CD4-positive, CD25-positive, alpha-beta regulatory T cell (primary cell): ENCODE data around the gene PCDHGC5. TPM values are rescaled to one million over a fixed set of nuclear protein-coding genes. Genes with fewer than 3 reads are reported as not detected.
A peak's percentile ranks its signal among the peaks of the same experiment; 100 is the strongest.

Experiments used
- ATAC-seq, 2 donors: fragments of 150-1000 bp; cut with Tn5 transposase; one replicate each; pipeline ENCODE4 v1.10.0; 2021; ENCODE audit warnings: low read depth in 2 of 2, moderate number of reproducible peaks in 2 of 2, moderate library complexity in 1 of 2
- DNase-seq, 3 donors: peaks; one replicate each; pipeline versions ENCODE4 v3.0.0 to v3.0.0-alpha.2; 2012 to 2022; ENCODE audit warnings: mixed read lengths in 1 of 3
- H3K27ac ChIP-seq: one replicate; pipeline ENCODE4 v1.7.0; 2013; ENCODE audit warnings: mild to moderate bottlenecking, low read length; ENCODE audit not compliant: insufficient read depth, poor library complexity, severe bottlenecking
- H3K27me3 ChIP-seq: one replicate; pipeline ENCODE4 v1.7.0; 2013; ENCODE audit warnings: low read length; ENCODE audit not compliant: control insufficient read depth, insufficient read depth
- H3K36me3 ChIP-seq: one replicate; pipeline ENCODE4 v1.7.0; 2013; ENCODE audit warnings: mild to moderate bottlenecking, low read length, moderate library complexity; ENCODE audit not compliant: control insufficient read depth, insufficient read depth
- H3K4me1 ChIP-seq: 2 replicates; pipeline ENCODE4 v1.7.0; 2013; ENCODE audit warnings: mild to moderate bottlenecking, low read length; ENCODE audit not compliant: insufficient read depth, control insufficient read depth, poor library complexity, severe bottlenecking
- H3K4me3 ChIP-seq: one replicate; pipeline ENCODE4 v1.7.0; 2013; ENCODE audit warnings: low read depth, mild to moderate bottlenecking, low read length, moderate library complexity
- H3K9me3 ChIP-seq, 2 experiments: 1 replicate in 1 of 2; 2 replicates in 1 of 2; pipeline ENCODE4 v1.7.0; 2013; ENCODE audit warnings: low read length in 2 of 2, mild to moderate bottlenecking in 1 of 2, moderate library complexity in 1 of 2; ENCODE audit not compliant: control insufficient read depth in 2 of 2
- H3K27ac Mint-ChIP-seq, 3 donors: one replicate each; pipeline ENCODE4 v1.8.0; 2020 to 2022; ENCODE audit warnings: mild to moderate bottlenecking in 3 of 3, mixed read lengths in 3 of 3, moderate library complexity in 2 of 3
- H3K27me3 Mint-ChIP-seq: one replicate; pipeline ENCODE4 v1.8.0; 2022; ENCODE audit warnings: mild to moderate bottlenecking, mixed read lengths
- H3K36me3 Mint-ChIP-seq: one replicate; pipeline ENCODE4 v1.8.0; 2020; ENCODE audit warnings: mixed read lengths
- H3K4me1 Mint-ChIP-seq, 4 donors: one replicate each; pipeline ENCODE4 v1.8.0; 2020 to 2022; ENCODE audit warnings: mixed read lengths in 4 of 4, mild to moderate bottlenecking in 1 of 4
- H3K4me3 Mint-ChIP-seq, 4 donors: one replicate each; pipeline ENCODE4 v1.8.0; 2020 to 2022; ENCODE audit warnings: mild to moderate bottlenecking in 4 of 4, mixed read lengths in 4 of 4, moderate library complexity in 3 of 4
- H3K9me3 Mint-ChIP-seq, 7 donors: one replicate each; pipeline ENCODE4 v1.8.0; 2020 to 2022; ENCODE audit warnings: mixed read lengths in 7 of 7, mild to moderate bottlenecking in 3 of 7, moderate library complexity in 2 of 7
- polyA plus RNA-seq, 4 donors: library from polyadenylated mRNA; unstranded; fragments of 300-500 nt; fragmentation: Illumina TruSeq; gene quantifications; one replicate each; pipeline ENCODE4 v1.2.3, GENCODE V29; 2021
- total RNA-seq: library from RNA; stranded (reverse); gene quantifications from one replicate; pipeline ENCODE4 v1.2.3, GENCODE V29; 2022

The PCDHGC5 gene
- total and polyA plus RNA-seq, 5 donors from 2014 or later = not detected

- no peak overlapping the region for H3K4me3 Mint-ChIP-seq
- no peak for DNase-seq
- peaks cover 4% of the 10 kb centered on the region for H3K36me3 Mint-ChIP-seq
- no peak overlapping the region for H3K27ac Mint-ChIP-seq
- peaks cover 18% of the 10 kb centered on the region for H3K4me1 ChIP-seq
- no peak for ATAC-seq
- no peaks in the 10 kb centered on the region for H3K9me3 Mint-ChIP-seq
- no peak overlapping the region for H3K4me3 ChIP-seq
- H3K4me1 Mint-ChIP-seq = peaks cover 0 to 30% (median 19%) of the 10 kb centered on the region in 4 donors
- peaks cover 8% of the 10 kb centered on the region for H3K36me3 ChIP-seq
- no peaks in the 10 kb centered on the region for H3K27me3 Mint-ChIP-seq
- no peaks in the 10 kb centered on the region for H3K9me3 ChIP-seq
- no peak overlapping the region for H3K27ac ChIP-seq
- no peaks in the 10 kb centered on the region for H3K27me3 ChIP-seq
Measured at GRCh38 chr5:141510850-141511601, 22.1 kb downstream of the PCDHGC5 start.

- Mint-ChIP-seq H3K4me3 (peak overlapping the region; percentile 61 to 89 (median 80)), H3K27me3 (no peaks in the 10 kb centered on the region), H3K4me1 (peaks cover 0 to 33% (median 22%) of the 10 kb centered on the region in 4 donors), H3K36me3 (peaks cover 10% of the 10 kb centered on the region), H3K27ac (no peak overlapping the region), H3K9me3 (no peaks in the 10 kb centered on the region)
- Histone ChIP-seq H3K4me3 (no peak overlapping the region), H3K27ac (no peak overlapping the region), H3K36me3 (peaks cover 16% of the 10 kb centered on the region), H3K4me1 (peaks cover 18% of the 10 kb centered on the region), H3K27me3 (no peaks in the 10 kb centered on the region), H3K9me3 (no peaks in the 10 kb centered on the region)
- ATAC-seq (no peak), DNase-seq (no peak)
Measured at GRCh38 chr5:141511771-141512325, 23.0 kb downstream of the PCDHGC5 start.

- Histone ChIP-seq H3K4me3 (peak overlapping the region; percentile 83), H3K9me3 (no peaks in the 10 kb centered on the region), H3K4me1 (peaks cover 18% of the 10 kb centered on the region), H3K36me3 (peaks cover 22% of the 10 kb centered on the region), H3K27me3 (no peaks in the 10 kb centered on the region), H3K27ac (no peak overlapping the region)
- DNase-seq = peak; percentile 70 to 81 (median 77)
- Mint-ChIP-seq H3K27me3 (no peaks in the 10 kb centered on the region), H3K36me3 (peaks cover 13% of the 10 kb centered on the region), H3K27ac (peak overlapping the region; percentile 77 to 89 (median 88)), H3K4me3 (peak overlapping the region; percentile 81 to 93 (median 90)), H3K9me3 (no peaks in the 10 kb centered on the region), H3K4me1 (peaks cover 0 to 33% (median 23%) of the 10 kb centered on the region in 4 donors)
- ATAC-seq = peak; percentile 42 to 49
Measured at GRCh38 chr5:141512390-141512910, 23.6 kb downstream of the PCDHGC5 start.

GRCh38 chr5:141512911-141513626 lies 24.2 kb downstream of the PCDHGC5 start:
- ATAC-seq (peak; percentile 35 to 36), DNase-seq (peak in 2 of 3 donors; percentile 36 to 46)
- H3K27me3 ChIP-seq = no peaks in the 10 kb centered on the region
- H3K27ac ChIP-seq = peak overlapping the region; percentile 11
- H3K27me3 Mint-ChIP-seq = no peaks in the 10 kb centered on the region
- H3K9me3 Mint-ChIP-seq = no peaks in the 10 kb centered on the region
- H3K4me1 ChIP-seq = peaks cover 18% of the 10 kb centered on the region
- peaks cover 2 to 33% (median 25%) of the 10 kb centered on the region in 4 donors for H3K4me1 Mint-ChIP-seq
- peaks cover 19% of the 10 kb centered on the region for H3K36me3 Mint-ChIP-seq
- H3K36me3 ChIP-seq = peaks cover 28% of the 10 kb centered on the region
- H3K4me3 Mint-ChIP-seq = peak overlapping the region; percentile 81 to 93 (median 90)
- H3K9me3 ChIP-seq = no peaks in the 10 kb centered on the region
- H3K4me3 ChIP-seq = peak overlapping the region; percentile 83
- H3K27ac Mint-ChIP-seq = peak overlapping the region; percentile 77 to 89 (median 88)

GRCh38 chr5:141513627-141514329 lies 24.9 kb downstream of the PCDHGC5 start:
- Histone ChIP-seq H3K27ac (peak overlapping the region; percentile 11), H3K4me1 (peaks cover 18% of the 10 kb centered on the region), H3K36me3 (peaks cover 35% of the 10 kb centered on the region), H3K9me3 (no peaks in the 10 kb centered on the region), H3K4me3 (peak overlapping the region; percentile 83), H3K27me3 (no peaks in the 10 kb centered on the region)
- no peaks in the 10 kb centered on the region for H3K27me3 Mint-ChIP-seq
- H3K36me3 Mint-ChIP-seq = peaks cover 24% of the 10 kb centered on the region
- H3K27ac Mint-ChIP-seq = peak overlapping the region in 2 of 3 donors; percentile 77 to 86
- DNase-seq (peak in 1 of 3 donors; percentile 46), ATAC-seq (peak; percentile 44)
- peak overlapping the region; percentile 69 to 92 (median 90) for H3K4me3 Mint-ChIP-seq
- H3K9me3 Mint-ChIP-seq = no peaks in the 10 kb centered on the region
- peaks cover 5 to 33% (median 25%) of the 10 kb centered on the region in 4 donors for H3K4me1 Mint-ChIP-seq

- peaks cover 43% of the 10 kb centered on the region for H3K36me3 ChIP-seq
- no peaks in the 10 kb centered on the region for H3K27me3 ChIP-seq
- H3K4me3 ChIP-seq = no peak overlapping the region
- Mint-ChIP-seq H3K36me3 (peaks cover 31% of the 10 kb centered on the region), H3K4me3 (peak overlapping the region; percentile 69 to 92 (median 90)), H3K27me3 (no peaks in the 10 kb centered on the region), H3K9me3 (no peaks in the 10 kb centered on the region), H3K27ac (peak overlapping the region; percentile 60 to 86 (median 72)), H3K4me1 (peaks cover 5 to 33% (median 25%) of the 10 kb centered on the region in 4 donors)
- H3K9me3 ChIP-seq = no peaks in the 10 kb centered on the region
- no peak for ATAC-seq
- no peak overlapping the region for H3K27ac ChIP-seq
- H3K4me1 ChIP-seq = peaks cover 18% of the 10 kb centered on the region
- no peak for DNase-seq
Measured at GRCh38 chr5:141514330-141515133, 25.7 kb downstream of the PCDHGC5 start.
